Esophagus mucosa (tissue), 1 donor: ENCODE measurements around the gene BPIFB3. TPM values are rescaled to one million over a fixed set of nuclear protein-coding genes. Genes with fewer than 3 reads are reported as not detected.

Source experiments
- total RNA-seq: library from RNA; stranded (reverse); gene quantifications from one replicate; pipeline ENCODE4 v1.2.4, GENCODE V29; 2023
- donor health status: DM: yes; HTN: yes; CAD: no.

BPIFB3 gene
- total RNA-seq, 1 donor from 2014 or later, result not detected

Other genes starting within 250 kb of the BPIFB3 start
- 49.2 TPM for gene MAPRE1, start 233.9 kb upstream of the BPIFB3 start, total RNA-seq
- 0.48 TPM for gene EFCAB8, start 195.0 kb upstream of the BPIFB3 start, total RNA-seq
- gene SUN5, start 49.5 kb upstream of the BPIFB3 start, total RNA-seq, result not detected
- 2.0 TPM for gene BPIFB2, start 46.2 kb upstream of the BPIFB3 start, total RNA-seq
- gene BPIFB6, start 22.3 kb upstream of the BPIFB3 start, total RNA-seq, result not detected
- not detected for gene BPIFB4, start 25.7 kb downstream of the BPIFB3 start, total RNA-seq
- gene BPIFA2, start 114.3 kb downstream of the BPIFB3 start, total RNA-seq, result not detected
- not detected for gene BPIFA3, start 163.4 kb downstream of the BPIFB3 start, total RNA-seq
- not detected for gene BPIFA1, start 182.1 kb downstream of the BPIFB3 start, total RNA-seq
- 8.3 TPM for gene BPIFB1, start 229.3 kb downstream of the BPIFB3 start, total RNA-seq